ENCODE measurements around the gene KHDC1. TPM values are rescaled to one million over a fixed set of nuclear protein-coding genes. Genes with fewer than 3 reads are reported as not detected.
"Not testable (repeated sequence)": the region's sequence is repeated elsewhere in the genome, so short reads cannot be mapped to it uniquely, and the experiment has no call there.

KHDC1 gene
- total and polyA plus RNA-seq, 9 donors, result 1.3 to 4.6 (median 3.3) TPM

DNA sequence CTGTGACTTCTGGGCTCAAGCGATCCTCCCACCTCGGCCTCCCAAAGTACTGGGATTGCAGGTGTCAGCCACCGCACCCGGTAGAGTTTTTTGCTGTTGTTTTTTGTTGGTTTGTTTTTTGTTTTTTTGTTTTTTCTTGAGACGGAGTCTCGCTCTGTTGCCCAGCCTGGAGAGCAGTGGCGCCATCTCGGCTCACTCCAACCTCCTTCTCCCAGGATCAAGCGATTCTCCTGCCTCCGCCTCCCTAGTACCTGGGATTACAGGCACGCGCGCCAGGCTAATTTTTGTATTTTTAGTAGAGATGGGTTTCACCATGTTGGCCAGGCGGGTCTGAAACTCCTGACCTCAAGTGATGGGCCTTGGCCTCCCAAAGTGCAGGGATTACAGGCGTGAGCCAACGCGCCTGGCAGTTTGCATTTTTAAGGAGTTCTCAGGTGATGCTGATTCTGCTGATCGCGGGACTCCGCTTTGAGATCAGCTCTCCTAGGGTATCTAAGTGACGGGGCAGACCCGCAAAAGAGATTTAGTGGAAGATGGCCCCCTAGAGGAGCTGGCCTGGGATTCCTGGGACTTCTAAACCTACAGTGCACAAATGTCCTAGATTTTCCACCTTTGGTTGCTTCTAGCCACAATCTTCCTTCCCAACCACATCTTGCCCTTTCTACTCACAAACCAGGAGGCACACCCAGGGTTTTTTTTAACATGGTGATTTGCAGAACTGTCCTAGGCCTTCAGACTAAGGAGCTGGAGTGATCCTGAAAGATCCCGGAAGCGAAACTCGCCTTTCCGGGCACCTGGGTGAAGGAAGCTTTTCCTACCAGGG, 45.9 kb upstream of the KHDC1 start:
- intact Hi-C loops (cut with DNase I), result no loop called here
- 81 to 82% (median 82%) methylated on average over 26 of the region's 26 CpGs for WGBS, 3 donors
- no peaks in the 10 kb centered on the region for H3K27me3 ChIP-seq
- H3K4me1 ChIP-seq (ENCODE audit: insufficient read depth), result no peaks in the 10 kb centered on the region
- no peak for TF ChIP-seq POLR2A (IDR thresholded peaks at IDR 0.05)
- no peak for TF ChIP-seq EP300 (IDR thresholded peaks at IDR 0.05)
- TF ChIP-seq, protein P1, sequence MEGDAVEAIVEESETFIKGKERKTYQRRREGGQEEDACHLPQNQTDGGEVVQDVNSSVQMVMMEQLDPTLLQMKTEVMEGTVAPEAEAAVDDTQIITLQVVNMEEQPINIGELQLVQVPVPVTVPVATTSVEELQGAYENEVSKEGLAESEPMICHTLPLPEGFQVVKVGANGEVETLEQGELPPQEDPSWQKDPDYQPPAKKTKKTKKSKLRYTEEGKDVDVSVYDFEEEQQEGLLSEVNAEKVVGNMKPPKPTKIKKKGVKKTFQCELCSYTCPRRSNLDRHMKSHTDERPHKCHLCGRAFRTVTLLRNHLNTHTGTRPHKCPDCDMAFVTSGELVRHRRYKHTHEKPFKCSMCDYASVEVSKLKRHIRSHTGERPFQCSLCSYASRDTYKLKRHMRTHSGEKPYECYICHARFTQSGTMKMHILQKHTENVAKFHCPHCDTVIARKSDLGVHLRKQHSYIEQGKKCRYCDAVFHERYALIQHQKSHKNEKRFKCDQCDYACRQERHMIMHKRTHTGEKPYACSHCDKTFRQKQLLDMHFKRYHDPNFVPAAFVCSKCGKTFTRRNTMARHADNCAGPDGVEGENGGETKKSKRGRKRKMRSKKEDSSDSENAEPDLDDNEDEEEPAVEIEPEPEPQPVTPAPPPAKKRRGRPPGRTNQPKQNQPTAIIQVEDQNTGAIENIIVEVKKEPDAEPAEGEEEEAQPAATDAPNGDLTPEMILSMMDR (IDR thresholded peaks at IDR 0.05), result no peak
- H3K9me3 ChIP-seq, result no peaks in the 10 kb centered on the region
- H3K36me3 ChIP-seq, result no peaks in the 10 kb centered on the region
- DNase-seq, result no peak
- peak overlapping the region; percentile 51 for H3K4me3 ChIP-seq
- H3K27ac ChIP-seq, result no peak overlapping the region

DNA sequence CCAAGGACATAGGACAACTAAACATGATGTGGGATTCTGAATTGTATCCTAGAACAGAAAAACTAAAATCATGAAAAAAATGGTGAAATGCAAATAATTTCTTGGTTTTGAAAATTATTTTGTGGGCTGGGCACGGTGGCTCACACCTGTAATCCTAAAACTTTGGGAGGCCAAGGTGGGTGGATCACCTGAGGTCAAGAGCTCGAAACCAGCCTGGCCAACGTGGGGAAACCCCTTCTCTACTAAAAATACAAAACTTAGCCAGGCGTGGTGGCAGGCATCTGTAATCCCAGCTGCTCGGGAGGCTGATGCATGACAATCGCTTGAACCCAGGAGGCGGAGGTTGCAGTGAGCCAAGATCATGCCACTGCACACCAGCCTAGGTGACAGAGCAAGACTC, 40.8 kb upstream of the KHDC1 start:
- H3K27ac ChIP-seq; H3K27me3 ChIP-seq; H3K36me3 ChIP-seq; DNase-seq; H3K4me1 ChIP-seq (ENCODE audit: insufficient read depth); H3K4me3 ChIP-seq; intact Hi-C loops (cut with DNase I); H3K9me3 ChIP-seq: not testable (repeated sequence)
- 87 to 94% (median 94%) methylated on average over 7 of the region's 7 CpGs for WGBS, 3 donors

DNA sequence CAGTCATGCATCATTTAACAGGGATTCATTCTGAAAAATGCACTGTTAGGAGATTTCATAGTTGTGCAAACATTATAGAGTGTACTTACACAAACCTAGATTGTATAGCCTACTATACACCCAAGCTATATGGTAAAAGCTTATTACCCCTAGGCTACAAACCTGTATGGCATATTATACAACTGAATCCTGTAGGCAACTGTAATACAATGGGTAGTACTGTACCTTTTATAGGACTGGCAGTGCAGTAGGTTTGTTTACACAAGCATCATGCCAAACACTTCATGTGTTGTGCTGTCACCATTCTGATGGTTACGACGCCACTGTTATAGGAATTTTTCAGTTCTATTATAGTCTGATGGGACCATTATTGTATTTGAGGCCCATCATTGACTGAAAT, 39.3 kb upstream of the KHDC1 start:
- no peak overlapping the region for H3K4me3 ChIP-seq
- WGBS, 3 donors, result 94 to 96% (median 95%) methylated on average over 2 of the region's 2 CpGs
- H3K9me3 ChIP-seq, result no peaks in the 10 kb centered on the region
- intact Hi-C loops (cut with DNase I), result no loop called here
- TF ChIP-seq EP300 (IDR thresholded peaks at IDR 0.05) (no peak), POLR2A (IDR thresholded peaks at IDR 0.05) (no peak)
- TF ChIP-seq, protein P1 (IDR thresholded peaks at IDR 0.05), result no peak
- H3K27ac ChIP-seq, result no peak overlapping the region
- peaks cover 3% of the 10 kb centered on the region for H3K4me1 ChIP-seq (ENCODE audit: insufficient read depth)
- no peak for DNase-seq
- H3K27me3 ChIP-seq, result no peaks in the 10 kb centered on the region
- H3K36me3 ChIP-seq, result no peaks in the 10 kb centered on the region

DNA sequence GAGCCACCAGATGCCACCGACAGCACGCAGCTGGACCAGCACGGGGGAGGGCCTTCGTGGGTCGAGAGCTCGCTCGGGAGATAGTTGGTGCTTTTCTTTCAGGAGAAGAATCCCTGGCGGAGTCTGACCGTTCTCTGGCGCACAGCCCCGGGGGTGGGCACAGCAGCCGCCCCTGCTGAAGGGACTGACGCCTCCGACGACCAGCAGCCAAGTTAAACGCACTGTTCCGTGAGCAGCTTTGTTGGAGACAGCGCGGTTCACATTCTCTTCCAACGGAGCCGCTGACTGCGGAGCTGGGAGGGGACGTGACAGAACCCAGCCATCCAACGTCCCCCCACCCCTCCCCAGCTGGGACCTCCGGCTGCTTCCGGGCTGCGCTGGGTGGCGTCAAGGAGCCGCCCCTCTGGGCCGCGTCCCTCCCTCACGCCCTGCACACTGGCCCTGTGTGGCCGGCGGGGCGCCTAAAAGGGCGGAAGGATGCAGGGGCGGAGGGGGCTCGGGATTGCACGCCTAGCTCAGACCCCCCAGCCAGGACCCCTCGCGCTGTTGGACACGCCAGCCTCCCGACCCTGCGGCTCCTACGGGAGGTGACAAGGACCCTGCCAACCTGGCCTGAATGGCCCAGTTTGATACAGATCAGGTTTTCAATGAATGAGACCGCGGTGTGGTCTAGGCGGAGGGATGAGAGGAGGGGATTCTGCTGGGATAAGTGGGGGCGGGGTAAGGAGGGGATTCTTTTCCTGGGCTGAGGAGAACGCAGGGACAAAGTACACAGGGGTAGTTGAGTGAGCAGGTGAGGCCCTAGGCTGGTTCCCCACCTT, 36.4 kb upstream of the KHDC1 start:
- WGBS, 3 donors, result 28 to 40% (median 28%) methylated on average over 45 to 50 of the region's 50 CpGs
- intact Hi-C loops (cut with DNase I), result no loop called here
- no peak overlapping the region for H3K4me3 ChIP-seq
- H3K4me1 ChIP-seq (ENCODE audit: insufficient read depth), result peaks cover 3% of the 10 kb centered on the region
- no peaks in the 10 kb centered on the region for H3K36me3 ChIP-seq
- H3K27ac ChIP-seq, result no peak overlapping the region
- H3K9me3 ChIP-seq, result no peaks in the 10 kb centered on the region
- TF ChIP-seq EP300 (IDR thresholded peaks at IDR 0.05), result no peak
- peak in 2 of 5 donors; percentile 10 to 23 for DNase-seq
- H3K27me3 ChIP-seq, result no peaks in the 10 kb centered on the region

DNA sequence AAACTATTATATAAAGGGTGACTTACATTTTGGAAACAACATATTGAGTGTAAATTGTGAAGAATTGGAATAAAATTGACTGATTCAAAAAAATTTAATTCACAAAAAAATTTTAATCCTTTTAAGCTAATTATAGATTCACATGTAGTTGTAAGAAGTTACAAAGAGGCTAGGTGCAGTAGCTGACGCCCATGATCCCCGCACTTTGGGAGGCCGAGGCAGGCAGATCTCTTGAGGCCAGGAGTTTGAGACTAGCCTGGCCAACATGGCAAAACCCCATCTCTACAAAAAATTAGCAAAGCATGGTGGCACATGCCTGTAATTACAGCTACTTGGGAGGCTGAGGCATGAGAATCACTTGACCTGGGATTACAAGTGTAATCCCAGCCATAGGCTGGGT, 30.3 kb upstream of the KHDC1 start:
- 93 to 98% (median 98%) methylated on average over 3 of the region's 3 CpGs for WGBS, 3 donors
- no peak overlapping the region for H3K4me3 ChIP-seq
- H3K27ac ChIP-seq, result no peak overlapping the region
- intact Hi-C loops (cut with DNase I), result no loop called here
- H3K36me3 ChIP-seq, result no peaks in the 10 kb centered on the region
- no peaks in the 10 kb centered on the region for H3K9me3 ChIP-seq
- no peak for DNase-seq
- no peaks in the 10 kb centered on the region for H3K27me3 ChIP-seq
- H3K4me1 ChIP-seq (ENCODE audit: insufficient read depth), result no peaks in the 10 kb centered on the region
- TF ChIP-seq, protein P1 (IDR thresholded peaks at IDR 0.05), result no peak
- TF ChIP-seq POLR2A (IDR thresholded peaks at IDR 0.05) (no peak), EP300 (IDR thresholded peaks at IDR 0.05) (no peak)
